Stimulated activated CD4-positive, alpha-beta T cell treated with anti-CD3 and anti-CD28 coated beads, Interleukin-15, amount 100 ng/mL, for 48 hours (primary cell): Measurements from ENCODE around the gene BCL11B.

Experiments
- DNase-seq, 2 donors: peaks; one replicate each; pipeline ENCODE4 v3.0.0-alpha.2; 2020; ENCODE audit warnings: low read depth in 2 of 2

The BCL11B gene

GRCh38 chr14:99159341-99160340 lies 112.4 kb downstream of the BCL11B start:
- DNase-seq = no peak

DNA sequence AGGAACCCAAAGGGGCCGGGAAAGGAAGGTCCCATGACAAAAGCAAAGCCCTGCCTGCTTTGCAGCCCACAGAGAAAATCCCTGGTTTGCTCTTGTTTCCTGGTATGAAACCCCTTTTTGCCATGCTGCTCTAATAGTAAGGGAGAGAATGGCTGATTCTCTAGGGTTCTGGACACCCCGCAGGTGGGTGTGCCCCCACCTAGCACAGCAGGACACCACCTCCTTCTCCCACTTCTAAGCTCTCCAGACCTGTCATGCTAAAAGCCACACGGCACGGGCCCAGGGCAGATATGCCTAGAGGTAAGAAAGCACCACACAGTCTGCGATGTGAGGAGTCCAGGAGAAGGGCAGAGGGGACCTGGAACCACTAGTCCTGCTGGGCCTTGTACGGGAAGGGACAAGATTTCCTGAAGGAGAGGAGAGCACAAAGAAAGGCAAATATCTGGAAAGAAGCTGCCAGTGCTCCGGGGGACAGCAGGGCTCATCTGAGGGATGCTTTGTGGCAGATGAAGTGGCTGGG lies 113.3 kb downstream of the BCL11B start:
- DNase-seq = no peak

GRCh38 chr14:99158150-99158549 lies 113.8 kb downstream of the BCL11B start:
- no peak for DNase-seq

- no peak for DNase-seq
Observed at GRCh38 chr14:99157676-99158075, 114.3 kb downstream of the BCL11B start.

DNA sequence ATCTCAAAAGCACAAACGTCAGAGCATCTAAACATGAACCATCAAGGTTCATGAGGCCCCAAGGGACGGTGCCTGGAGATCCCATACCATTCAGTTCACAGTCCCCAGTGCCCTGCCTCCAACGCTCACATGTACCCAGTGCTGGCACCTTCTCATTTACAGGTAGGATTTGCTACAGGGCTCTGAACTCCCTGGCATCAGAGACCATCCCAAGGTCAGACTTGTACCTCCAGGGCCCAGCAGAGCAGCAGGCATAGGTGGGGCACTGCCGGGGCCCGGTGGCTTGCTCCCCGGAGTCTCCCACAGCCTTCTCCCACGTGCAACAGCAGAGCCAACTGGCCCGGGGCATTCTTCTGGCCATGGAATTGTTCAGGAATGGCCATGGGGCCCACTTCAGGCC lies 114.8 kb downstream of the BCL11B start:
- DNase-seq = no peak

GRCh38 chr14:99156814-99157213 lies 115.2 kb downstream of the BCL11B start:
- no peak for DNase-seq

DNA sequence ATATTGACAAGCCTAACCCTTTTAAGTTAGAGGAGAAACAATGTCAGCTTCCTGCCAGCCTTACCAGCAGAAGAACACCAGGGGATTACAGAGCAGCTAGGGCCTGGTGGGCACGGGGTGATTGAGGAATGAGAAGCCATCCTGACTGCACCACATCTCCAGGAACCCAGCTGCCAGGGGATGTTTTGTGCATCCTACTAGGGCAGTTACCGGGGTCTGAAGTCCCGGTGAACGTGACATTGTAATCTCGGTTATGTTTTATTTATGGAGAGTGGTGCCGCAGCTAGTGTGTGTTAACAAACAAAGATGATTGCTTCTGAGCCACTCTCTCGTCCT lies 115.9 kb downstream of the BCL11B start:
- DNase-seq = no peak

- DNase-seq = no peak
Observed at GRCh38 chr14:99155173-99156089, 116.6 kb downstream of the BCL11B start.

GRCh38 chr14:99150236-99150635 lies 121.8 kb downstream of the BCL11B start:
- no peak for DNase-seq

GRCh38 chr14:99148861-99149610 lies 123.0 kb downstream of the BCL11B start:
- DNase-seq = no peak

- DNase-seq = no peak
Observed at GRCh38 chr14:99148131-99148530, 123.9 kb downstream of the BCL11B start.

DNA sequence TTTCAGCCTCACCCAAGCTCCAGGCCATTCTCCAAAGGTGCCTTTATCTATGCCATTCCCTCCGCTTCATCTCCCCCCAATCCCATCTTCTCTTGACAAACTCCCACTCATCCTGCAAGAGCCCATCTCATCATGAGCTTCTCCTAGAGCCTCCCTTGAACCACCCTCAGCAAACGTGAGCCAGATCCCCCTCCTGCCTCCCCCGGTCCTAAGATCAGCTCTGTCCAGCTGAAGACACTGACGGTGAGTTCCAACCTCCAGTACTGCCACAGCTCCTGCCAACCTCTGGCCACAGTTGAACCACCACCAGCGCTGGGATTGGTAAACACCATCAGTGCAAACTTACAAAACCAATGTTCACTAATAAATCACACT lies 124.6 kb downstream of the BCL11B start:
- DNase-seq = no peak

- DNase-seq = no peak
Observed at GRCh38 chr14:99146616-99147365, 125.2 kb downstream of the BCL11B start.

DNA sequence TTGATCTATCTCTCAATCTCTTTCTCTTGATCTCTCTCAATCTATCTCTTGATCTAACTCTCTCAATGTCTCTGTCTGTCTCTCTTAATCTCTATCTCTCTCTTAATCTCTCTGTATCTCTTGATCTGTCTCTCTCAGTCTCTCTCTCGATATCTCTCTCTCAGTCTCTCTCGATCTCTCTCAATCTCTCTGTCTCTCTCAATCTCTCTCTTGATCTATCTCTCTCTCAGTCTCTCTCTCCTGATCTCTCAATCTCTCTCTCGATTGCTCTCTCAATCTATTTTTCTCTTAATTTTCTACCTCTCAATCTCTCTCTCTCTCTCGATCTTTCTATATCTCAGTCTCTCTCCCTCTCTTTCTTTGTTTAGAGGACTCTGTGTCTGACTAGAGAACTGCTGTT lies 126.7 kb downstream of the BCL11B start:
- DNase-seq = no peak

DNA sequence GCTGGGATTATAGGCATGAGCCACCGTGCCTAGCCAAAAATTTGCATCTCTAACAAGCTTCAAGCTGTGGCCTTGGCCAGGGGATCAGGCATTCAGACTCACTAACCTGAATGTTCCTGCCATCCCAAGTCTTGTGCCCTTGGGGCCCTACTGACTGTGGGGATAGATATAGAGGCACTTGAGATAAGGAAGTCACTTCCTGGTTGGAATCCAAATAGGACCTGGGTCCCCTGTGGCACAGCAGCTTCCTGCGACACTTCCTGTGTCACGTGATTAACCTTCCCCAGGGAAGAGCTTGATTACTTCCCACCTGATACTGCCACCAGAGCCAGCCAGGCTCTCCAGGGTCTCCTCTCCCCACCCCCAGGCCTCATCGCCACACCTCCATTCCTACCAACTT lies 128.2 kb downstream of the BCL11B start:
- DNase-seq = no peak

DNA sequence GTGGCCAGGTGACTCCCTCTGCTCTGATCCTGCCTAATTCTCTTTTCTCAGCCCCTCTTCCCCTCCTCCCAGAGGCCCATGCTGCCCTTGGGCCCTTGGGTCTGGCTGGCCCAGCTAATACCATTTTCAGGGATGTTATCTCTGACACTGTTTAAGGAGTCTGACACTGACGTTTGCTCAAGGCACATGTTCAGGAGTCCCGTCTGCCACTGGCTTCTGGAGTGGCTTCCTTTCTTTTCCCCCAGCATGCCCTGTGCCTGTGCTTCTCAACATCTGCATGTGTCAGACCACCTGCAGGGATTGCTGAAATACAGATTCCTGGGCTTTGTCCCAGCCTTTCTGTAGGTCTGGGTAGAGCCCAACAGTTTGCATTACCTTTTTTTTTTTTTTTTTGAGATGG lies 128.9 kb downstream of the BCL11B start:
- DNase-seq = no peak

DNA sequence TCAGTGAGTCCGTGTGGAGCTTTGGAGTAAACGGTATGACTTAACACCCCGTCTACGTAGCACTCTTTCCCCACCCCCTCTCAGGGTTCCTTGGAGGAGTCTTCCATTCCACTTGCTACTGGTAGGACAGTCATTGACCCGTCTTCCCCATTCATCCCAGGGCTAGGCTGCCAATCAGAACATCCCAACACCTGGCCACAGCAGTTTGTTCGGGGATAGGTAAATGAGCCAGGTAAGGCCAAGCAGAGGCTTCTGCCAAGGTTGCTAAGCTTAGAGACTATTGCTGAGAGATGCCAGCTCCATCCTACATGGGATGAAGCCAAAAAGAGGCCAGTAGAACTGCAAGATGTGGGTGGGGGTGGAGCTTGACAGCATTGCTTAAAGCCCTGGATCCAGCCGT lies 130.8 kb downstream of the BCL11B start:
- DNase-seq = no peak

DNA sequence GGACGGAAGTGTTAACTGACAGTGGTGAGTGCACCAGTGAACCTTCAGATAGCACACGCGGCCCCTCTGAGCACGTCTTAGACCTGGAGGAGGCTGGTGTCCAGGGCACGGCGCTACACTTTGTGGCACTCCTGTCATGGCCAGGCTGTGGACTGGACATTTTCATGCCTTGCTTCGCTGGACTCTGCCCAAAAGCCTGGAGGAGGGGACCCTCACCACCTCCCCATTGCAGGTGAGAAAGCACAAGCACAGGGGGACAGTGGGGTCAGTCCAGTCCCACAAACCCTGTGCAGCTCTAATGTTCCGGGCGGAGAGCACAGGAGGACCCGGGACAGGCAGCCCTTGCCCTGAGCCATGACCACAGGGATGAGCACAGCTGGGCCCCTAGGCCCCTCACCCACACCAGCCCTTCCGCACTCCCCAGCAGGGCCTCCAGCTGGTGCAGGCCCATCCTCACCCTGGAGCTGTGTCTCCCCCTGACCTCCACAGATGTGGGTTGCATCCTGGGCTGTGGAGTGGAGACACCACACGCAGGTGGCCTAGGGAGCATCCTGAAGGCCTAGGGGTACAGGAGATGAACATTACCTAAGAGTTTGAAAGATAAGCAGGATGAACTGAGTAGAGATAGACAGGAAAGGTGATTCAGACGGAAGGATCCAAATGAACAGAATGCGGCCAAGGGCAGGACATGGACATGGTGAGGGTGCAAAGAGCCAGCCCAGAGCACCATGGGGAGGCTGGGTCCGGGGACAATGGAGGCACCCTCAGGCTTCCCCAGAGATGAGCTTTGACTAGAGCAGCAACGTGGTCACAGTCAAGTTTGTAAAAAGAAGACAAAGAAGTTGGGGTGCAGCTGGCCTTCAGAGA lies 132.8 kb downstream of the BCL11B start:
- no peak for DNase-seq

GRCh38 chr14:99137913-99138571 lies 134.0 kb downstream of the BCL11B start:
- DNase-seq = no peak
